Common myeloid progenitor, CD34-positive (primary cell): ENCODE measurements around the gene C1orf116.
A peak's percentile ranks its signal among the peaks of the same experiment; 100 is the strongest.

Experiments used
- CTCF ChIA-PET: fragments of 350-600 bp; sonication (Branson Sonifier 250); formaldehyde crosslinking; loops from one replicate; lab custom pipeline; 2021; ENCODE audit warnings: antibody characterized with exemption; lab: Charles Lee
- POLR2A ChIA-PET: fragments of 350-600 bp; sonication (Branson Sonifier 250); formaldehyde crosslinking; loops from one replicate; lab custom pipeline; 2021; ENCODE audit warnings: antibody characterized with exemption; lab: Charles Lee
- DNase-seq, 3 donors: peaks; one replicate each; pipeline versions ENCODE4 v3.0.0 to v3.0.0-alpha.2; 2013
- H3K27ac ChIP-seq, 2 experiments: 1 replicate in 1 of 2; 2 replicates in 1 of 2; pipeline ENCODE4 v1.7.0; 2013; ENCODE audit warnings: inconsistent platforms in 2 of 2, low read length in 2 of 2, mild to moderate bottlenecking in 2 of 2, low read depth in 1 of 2, moderate library complexity in 1 of 2; ENCODE audit not compliant: severe bottlenecking in 2 of 2, insufficient read depth in 1 of 2, poor library complexity in 1 of 2
- H3K27me3 ChIP-seq, 5 experiments: replicated peaks in 2 of 5; 1 replicate in 3 of 5; 2 replicates in 2 of 5; pipeline versions ENCODE4 v1.6.1 to v1.7.0; 2013; ENCODE audit warnings: low read length in 4 of 5, mild to moderate bottlenecking in 2 of 5, moderate library complexity in 2 of 5, inconsistent platforms in 1 of 5; ENCODE audit not compliant: insufficient read depth in 5 of 5, control insufficient read depth in 4 of 5
- H3K36me3 ChIP-seq, 4 experiments: 1 replicate in 2 of 4; 2 replicates in 2 of 4; pipeline versions ENCODE4 v1.6.1 to v1.7.0; 2013; ENCODE audit warnings: low read length in 3 of 4, control low read depth in 1 of 4, mild to moderate bottlenecking in 1 of 4; ENCODE audit not compliant: control insufficient read depth in 4 of 4, insufficient read depth in 4 of 4
- H3K4me1 ChIP-seq, 4 experiments: 1 replicate in 3 of 4; 2 replicates in 1 of 4; pipeline versions ENCODE4 v1.6.1 to v1.7.1; 2013; ENCODE audit warnings: low read length in 3 of 4, mild to moderate bottlenecking in 3 of 4, control low read depth in 1 of 4, inconsistent platforms in 1 of 4, moderate library complexity in 1 of 4; ENCODE audit not compliant: control insufficient read depth in 4 of 4, insufficient read depth in 4 of 4; ENCODE audit errors: control extremely low read depth in 1 of 4
- H3K4me3 ChIP-seq, 7 experiments: 1 replicate in 4 of 7; 2 replicates in 3 of 7; pipeline versions ENCODE4 v1.5.1 to v1.7.0; 2013; ENCODE audit warnings: mild to moderate bottlenecking in 7 of 7, low read length in 6 of 7, moderate library complexity in 6 of 7, inconsistent platforms in 2 of 7, low read depth in 2 of 7, control low read depth in 1 of 7; ENCODE audit not compliant: insufficient read depth in 4 of 7, control insufficient read depth in 1 of 7; ENCODE audit errors: extremely low read depth in 1 of 7
- H3K9me3 ChIP-seq, 5 experiments: 1 replicate in 4 of 5; 2 replicates in 1 of 5; pipeline versions ENCODE4 v1.6.1 to v1.7.1; 2013; ENCODE audit warnings: low read length in 4 of 5, mild to moderate bottlenecking in 2 of 5, inconsistent platforms in 1 of 5, low read depth in 1 of 5, moderate library complexity in 1 of 5; ENCODE audit not compliant: control insufficient read depth in 4 of 5, insufficient read depth in 2 of 5; ENCODE audit errors: control extremely low read depth in 1 of 5
- WGBS: methylation state at CpG from one replicate; pipeline ENCODE4 v1.1.5; 2013; ENCODE audit not compliant: insufficient coverage; 5-methylcytosine and 5-hydroxymethylcytosine counted together

The C1orf116 gene

DNA sequence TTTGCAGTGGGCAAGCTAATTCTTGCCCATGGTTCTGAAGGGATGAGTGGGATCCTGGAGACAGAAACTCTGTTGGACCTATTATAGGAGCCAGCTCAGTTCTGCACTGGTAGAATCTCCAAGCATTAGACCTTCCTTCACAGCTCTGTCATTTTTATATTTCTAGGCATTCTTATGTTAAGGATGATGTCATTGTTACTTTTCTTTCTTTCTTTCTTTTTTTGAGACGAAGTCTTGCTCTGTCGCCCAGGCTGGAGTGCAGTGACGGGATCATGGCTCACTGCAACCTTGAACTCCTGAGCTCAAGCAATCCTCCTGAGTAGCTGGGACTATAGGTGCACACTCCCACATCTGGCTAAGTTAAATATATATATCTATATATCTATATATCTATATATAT, 28.0 kb upstream of the C1orf116 start:
- peaks cover 3 to 34% (median 5%) of the 10 kb centered on the region in 4 experiments for H3K36me3 ChIP-seq
- ChIA-PET CTCF (interaction anchor here (0.9 to 3.1 kb wide), 7 partner anchors 9 to 344 kb away, joined by 3 to 20 read pairs (median 3); no protein-coding TSS in a partner anchor), POLR2A (no interaction called here)
- WGBS, result no CpG with 5 or more reads among the region's 3 CpGs
- peaks cover 15 to 31% (median 19%) of the 10 kb centered on the region in 4 experiments for H3K4me1 ChIP-seq
- H3K9me3 ChIP-seq, result no peaks in the 10 kb centered on the region
- no peak overlapping the region for H3K4me3 ChIP-seq
- no peak overlapping the region for H3K27ac ChIP-seq
- no peaks in the 10 kb centered on the region for H3K27me3 ChIP-seq
- DNase-seq, result no peak

DNA sequence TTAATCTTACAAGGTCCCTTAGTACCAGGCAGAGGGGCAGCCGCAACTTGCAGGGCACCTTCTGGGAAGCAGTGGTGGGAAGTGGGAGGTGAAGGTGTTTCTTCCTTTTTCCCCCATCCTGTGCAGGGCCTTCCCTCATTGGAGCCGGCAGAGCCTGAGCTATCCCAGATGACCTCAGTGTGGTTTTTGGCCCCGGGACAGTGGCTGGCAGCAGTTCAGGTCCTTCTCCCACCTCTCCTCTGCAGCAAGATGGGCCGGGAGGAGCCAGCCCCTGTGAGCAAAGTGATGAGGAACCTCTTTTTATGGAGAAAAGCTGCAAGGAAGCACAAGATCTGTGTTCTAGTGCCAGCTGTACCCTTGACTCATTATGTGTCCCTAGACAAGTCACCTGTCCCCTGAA, 27.3 kb upstream of the C1orf116 start:
- DNase-seq, result no peak
- peaks cover 2 to 28% (median 4%) of the 10 kb centered on the region in 4 experiments for H3K36me3 ChIP-seq
- no peaks in the 10 kb centered on the region for H3K9me3 ChIP-seq
- H3K27ac ChIP-seq, result no peak overlapping the region
- peaks cover 17 to 33% (median 22%) of the 10 kb centered on the region in 4 experiments for H3K4me1 ChIP-seq
- ChIA-PET POLR2A (interaction anchor here (0.6 kb wide), 1 partner anchor 42 kb away, joined by 5 read pairs; no protein-coding TSS in a partner anchor), CTCF (interaction anchor here (1.0 to 3.1 kb wide), 7 partner anchors 10 to 22 kb away, joined by 3 to 20 read pairs (median 3); no protein-coding TSS in a partner anchor)
- H3K27me3 ChIP-seq, result no peaks in the 10 kb centered on the region
- H3K4me3 ChIP-seq, result no peak overlapping the region
- WGBS, result 65% methylated on average over 2 of the region's 4 CpGs

DNA sequence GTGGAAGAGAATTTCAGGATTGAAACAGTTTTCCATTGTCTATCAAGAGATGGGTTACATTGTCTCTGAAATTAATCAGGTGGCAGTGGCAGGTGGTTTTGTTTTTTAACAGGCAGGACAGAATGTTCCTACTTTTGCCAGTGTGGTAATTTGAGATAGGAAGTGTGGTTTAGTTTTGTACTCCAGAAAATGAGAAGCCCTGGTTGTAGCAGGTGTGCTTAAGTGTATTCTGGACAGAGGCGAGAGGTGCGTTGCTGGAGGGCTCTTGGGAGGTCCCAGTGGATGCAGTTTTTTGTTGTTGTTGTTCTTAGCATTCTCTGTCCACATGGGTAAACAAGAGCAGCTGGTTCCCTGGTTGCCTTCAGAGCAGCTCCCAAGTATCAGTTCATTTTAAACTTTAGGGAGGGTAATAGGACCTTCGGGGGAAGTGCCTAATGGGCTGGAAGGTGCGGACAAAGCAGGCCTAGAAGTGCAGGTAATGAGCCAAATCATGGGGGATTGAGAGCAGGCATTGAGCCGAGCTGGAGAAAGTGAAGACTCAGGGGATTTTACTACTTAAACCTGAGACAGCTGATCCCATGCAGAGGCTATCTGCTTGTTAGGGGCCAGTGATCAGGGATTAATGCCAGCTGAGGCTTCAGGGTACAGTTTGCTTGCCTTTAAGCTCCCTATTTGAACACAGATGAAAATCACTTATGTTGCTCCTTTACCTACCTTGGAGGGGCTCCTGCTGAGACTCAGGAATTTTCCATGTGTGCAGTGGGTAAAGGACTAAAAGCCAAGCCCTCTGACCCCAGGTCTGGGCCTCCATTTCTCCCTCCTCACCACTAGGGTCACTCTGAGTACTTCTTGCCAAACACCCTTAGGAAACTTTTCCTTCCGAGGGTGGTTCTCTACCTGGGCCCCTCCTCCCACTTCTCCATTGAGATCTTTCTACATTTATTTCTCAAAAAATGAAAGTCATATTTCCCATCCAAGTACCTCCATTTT, 26.6 kb upstream of the C1orf116 start:
- ChIA-PET POLR2A (interaction anchor here (0.6 kb wide), 1 partner anchor 41 kb away, joined by 5 read pairs; no protein-coding TSS in a partner anchor), CTCF (interaction anchor here (0.5 to 3.1 kb wide), 8 partner anchors 9 to 404 kb away, joined by 3 to 20 read pairs (median 3); no protein-coding TSS in a partner anchor)
- 64% methylated on average over 5 of the region's 6 CpGs for WGBS
- peaks cover 21 to 40% (median 27%) of the 10 kb centered on the region in 4 experiments for H3K4me1 ChIP-seq
- H3K27me3 ChIP-seq, result no peaks in the 10 kb centered on the region
- no peak overlapping the region for H3K27ac ChIP-seq
- no peaks in the 10 kb centered on the region for H3K9me3 ChIP-seq
- H3K4me3 ChIP-seq, result peak overlapping the region in 1 of 7 experiments; percentile 42
- peak in 2 of 3 donors; percentile 40 to 65 for DNase-seq
- peaks cover 2 to 23% (median 4%) of the 10 kb centered on the region in 4 experiments for H3K36me3 ChIP-seq

DNA sequence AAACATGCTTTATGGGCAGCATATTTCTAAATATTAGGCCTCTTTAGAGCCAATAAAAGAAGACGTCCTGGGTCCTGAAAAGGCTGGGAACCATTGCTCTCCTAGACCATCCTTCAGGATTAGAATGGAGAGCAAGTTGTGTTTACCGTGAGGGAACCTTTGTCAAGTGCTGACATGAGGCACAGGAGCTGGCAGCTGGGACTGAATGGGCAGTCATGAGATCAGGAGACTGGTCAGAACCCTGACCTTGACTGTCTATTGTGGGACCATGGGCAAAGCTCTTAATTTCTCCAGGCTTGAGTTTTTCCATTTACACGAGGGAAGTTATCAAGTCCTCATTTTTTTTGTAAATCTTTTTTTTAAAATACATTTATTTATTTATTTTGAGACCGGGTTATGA, 25.7 kb upstream of the C1orf116 start:
- CTCF ChIA-PET, result interaction anchor here (0.5 to 1.5 kb wide), 6 partner anchors 10 to 403 kb away, joined by 3 to 4 read pairs (median 3); no protein-coding TSS in a partner anchor
- H3K9me3 ChIP-seq, result no peaks in the 10 kb centered on the region
- POLR2A ChIA-PET, result no interaction called here

DNA sequence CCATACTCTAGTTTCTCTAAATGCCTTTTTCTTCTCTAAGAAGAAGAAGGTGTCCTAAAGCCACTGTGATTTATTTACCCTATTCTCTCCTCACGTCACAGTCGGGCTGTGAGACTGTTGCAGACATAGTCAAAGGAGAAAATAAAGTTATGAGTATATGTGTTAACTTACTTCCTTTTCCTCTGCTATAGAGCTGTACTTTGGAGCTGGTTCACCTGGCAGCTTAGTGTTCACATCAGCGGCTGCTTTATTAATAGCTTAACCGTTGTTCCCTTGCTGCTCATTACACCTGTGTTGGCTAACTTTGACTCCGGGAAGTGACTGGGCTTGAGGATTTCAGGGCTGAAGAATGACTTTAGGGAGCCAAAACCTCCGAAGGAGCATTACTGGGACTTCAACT, 24.1 kb upstream of the C1orf116 start:
- Histone ChIP-seq H3K36me3 (peaks cover 0 to under 1% (median 0%) of the 10 kb centered on the region in 4 experiments), H3K27me3 (no peaks in the 10 kb centered on the region), H3K4me3 (no peak overlapping the region), H3K9me3 (no peaks in the 10 kb centered on the region), H3K27ac (no peak overlapping the region), H3K4me1 (peaks cover 34 to 59% (median 42%) of the 10 kb centered on the region in 4 experiments)
- DNase-seq, result no peak
- ChIA-PET POLR2A (no interaction called here), CTCF (interaction anchor here (3.1 kb wide), 1 partner anchor 19 kb away, joined by 15 read pairs; no protein-coding TSS in a partner anchor)
- WGBS, result 82% methylated on average over 3 of the region's 6 CpGs

More for the DNA sequence above, 25.7 kb upstream of the C1orf116 start:
- DNase-seq, result no peak
- H3K27ac ChIP-seq, result no peak overlapping the region
- peaks cover 0 to 15% (median 4%) of the 10 kb centered on the region in 4 experiments for H3K36me3 ChIP-seq
- WGBS, result 89% methylated on average over 2 of the region's 4 CpGs
- peaks cover 28 to 47% (median 31%) of the 10 kb centered on the region in 4 experiments for H3K4me1 ChIP-seq
- no peaks in the 10 kb centered on the region for H3K27me3 ChIP-seq
- H3K4me3 ChIP-seq, result no peak overlapping the region

DNA sequence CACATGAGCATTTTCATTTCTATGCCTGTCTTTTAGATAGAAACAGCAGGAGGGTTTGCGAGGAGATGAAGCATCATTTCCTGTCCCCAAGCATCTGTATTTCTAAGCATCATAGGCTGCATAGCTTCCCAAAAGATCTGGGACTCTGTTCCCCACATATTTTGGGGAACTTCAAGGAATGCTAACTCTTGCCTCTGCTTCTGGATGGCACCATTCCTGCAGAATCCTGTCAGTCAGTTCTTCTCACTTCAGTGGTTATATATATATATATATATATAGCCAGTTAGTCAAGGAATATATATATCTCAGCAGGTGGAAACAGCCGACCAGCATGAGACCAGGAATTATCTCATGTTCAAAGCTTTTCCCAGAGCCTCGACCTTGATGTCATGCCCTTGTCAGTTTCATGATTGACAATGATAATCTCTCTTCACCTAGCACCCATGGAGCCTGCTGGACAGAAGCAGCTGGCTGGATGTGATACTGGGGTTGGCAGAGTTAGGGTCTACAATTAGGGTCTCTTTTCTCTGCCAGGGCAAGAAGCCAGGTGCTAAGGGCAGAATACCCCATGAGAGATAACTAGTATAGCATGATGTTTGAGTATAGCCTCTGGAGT, 22.9 kb upstream of the C1orf116 start:
- POLR2A ChIA-PET, result no interaction called here
- Histone ChIP-seq H3K27me3 (no peaks in the 10 kb centered on the region), H3K36me3 (no peaks in the 10 kb centered on the region), H3K27ac (no peak overlapping the region), H3K4me3 (no peak overlapping the region), H3K9me3 (no peaks in the 10 kb centered on the region), H3K4me1 (peaks cover 37 to 66% (median 49%) of the 10 kb centered on the region in 4 experiments)
- DNase-seq, result no peak
- 93% methylated on average over 2 of the region's 3 CpGs for WGBS
- CTCF ChIA-PET, result interaction anchor here (0.8 to 3.1 kb wide), 5 partner anchors 8 to 28 kb away, joined by 3 to 18 read pairs (median 4); no protein-coding TSS in a partner anchor
